Fibroblast of upper back skin (primary cell): Measurements from ENCODE around the gene ZFP69.
A peak's percentile ranks its signal among the peaks of the same experiment; 100 is the strongest.
"Not testable (repeated sequence)": the region's sequence is repeated elsewhere in the genome, so short reads cannot be mapped to it uniquely, and the experiment has no call there.

Experiments used
- DNase-seq: peaks from one replicate; pipeline ENCODE4 v3.0.0-alpha.2; 2013

Gene ZFP69

DNA sequence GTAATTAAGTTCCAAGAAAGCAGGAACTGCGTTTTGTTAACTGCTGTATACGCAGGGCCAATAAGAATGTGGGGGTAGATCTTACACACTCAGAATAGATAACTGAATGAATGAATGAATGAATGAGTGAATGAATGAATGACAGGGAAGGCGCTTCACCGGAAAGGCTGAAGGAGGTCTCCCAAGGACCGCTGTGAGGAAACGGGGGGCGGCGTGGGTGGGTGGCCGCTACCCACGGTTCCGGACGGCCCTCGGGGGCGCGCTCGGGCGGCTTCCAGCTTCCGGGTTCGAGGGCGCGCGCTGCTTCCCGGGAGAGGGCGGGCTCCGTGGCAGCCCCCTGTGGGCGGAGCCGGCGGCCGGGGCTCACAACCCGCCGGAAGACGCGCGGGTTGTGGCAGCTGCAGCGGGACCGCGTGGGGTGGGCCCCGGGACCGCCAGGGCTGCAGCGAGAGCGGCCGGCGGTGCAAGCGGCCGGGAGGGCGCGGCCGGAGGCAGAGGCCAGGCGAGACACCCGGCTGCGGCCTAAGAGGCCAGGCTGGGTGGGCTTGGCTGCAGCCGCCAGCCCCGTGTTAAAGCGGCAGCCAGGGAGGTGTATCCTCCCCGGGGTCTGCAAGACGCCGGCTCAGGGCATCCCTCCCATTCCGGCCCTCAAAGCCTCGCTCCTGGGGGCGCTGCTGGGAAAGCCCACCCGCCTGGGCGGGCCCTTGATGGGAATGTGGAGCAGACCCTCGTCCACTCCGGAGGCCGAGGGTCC, at the start of gene ZFP69:
Gene ZFP69 (plus strand): TSS at position 367 of the 754 bp plus-strand sequence. CDS start 2,072 bp downstream, outside the sequence.
- DNase-seq: peak; percentile 66

DNA sequence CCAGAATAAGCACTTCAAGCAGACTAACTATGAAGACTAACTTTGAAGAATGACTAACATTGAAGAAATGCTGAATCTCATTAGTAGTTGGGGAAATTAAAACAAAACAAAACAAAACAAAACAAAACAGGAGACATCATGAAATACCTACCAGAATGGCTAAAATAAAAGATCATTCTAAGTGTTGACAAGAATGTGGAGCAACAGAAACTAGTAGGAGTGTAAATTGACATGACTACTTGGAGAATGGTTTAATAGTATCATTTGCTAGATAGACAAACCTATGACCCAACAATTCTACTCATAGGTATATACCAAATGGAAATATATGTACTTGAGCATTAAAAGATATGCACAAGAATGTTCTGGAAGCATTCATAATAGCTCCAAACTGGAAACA, 45.7 kb upstream of the ZFP69 start:
- DNase-seq: no peak

DNA sequence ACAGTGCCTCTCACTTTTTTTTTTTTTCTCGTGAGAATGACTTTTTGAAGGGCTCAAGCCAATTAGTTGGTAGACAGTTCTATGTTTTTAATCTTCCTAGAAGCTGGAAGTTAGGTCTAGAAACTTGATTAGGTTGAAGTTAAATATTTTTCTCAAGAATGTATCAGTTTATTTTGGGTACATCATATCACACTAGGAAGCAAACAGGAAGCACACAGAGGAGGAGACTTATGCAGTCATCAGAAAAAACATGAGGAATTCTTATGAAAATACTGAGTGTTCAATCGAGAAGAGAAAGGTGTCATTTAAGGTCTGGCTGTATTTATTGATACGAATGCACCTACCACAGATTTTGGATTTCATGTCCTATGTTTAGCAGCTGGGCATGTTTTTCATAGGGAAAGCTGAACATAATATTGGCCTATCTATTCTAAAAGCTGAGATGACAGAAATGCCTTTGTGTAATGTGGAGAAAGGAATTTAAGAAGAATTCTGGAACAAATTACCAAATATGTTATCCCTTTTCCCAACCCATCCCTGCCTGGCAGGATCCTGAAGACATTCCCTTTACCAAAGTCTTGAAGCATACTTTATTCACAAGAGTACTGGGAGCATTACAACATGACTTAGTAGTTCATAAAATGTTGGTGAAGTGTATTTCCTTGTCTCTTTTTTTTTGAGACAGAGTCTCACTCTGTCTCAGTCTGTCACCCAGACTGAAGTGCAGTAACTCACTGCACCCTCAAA, 44.3 kb upstream of the ZFP69 start:
- DNase-seq: peak; percentile 22

DNA sequence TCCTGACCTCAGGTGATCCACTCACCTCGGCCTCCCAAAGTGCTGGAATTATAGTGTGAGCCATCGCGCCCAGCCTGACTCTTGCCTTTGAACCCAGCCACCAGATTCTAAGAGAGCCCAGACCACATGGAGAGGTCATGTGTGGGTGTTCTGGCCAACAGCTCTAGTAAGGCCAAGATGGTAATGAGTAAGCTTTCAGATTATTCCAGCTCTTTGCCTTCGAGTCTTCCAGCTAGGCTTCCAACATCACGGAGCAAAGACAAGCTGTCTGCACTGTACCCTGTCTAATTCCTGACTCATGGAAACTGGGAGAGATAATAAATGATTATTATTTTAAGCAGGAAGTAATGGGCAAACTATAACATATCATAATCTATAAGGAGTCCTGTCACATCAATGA, 41.6 kb upstream of the ZFP69 start:
- DNase-seq: no peak

DNA sequence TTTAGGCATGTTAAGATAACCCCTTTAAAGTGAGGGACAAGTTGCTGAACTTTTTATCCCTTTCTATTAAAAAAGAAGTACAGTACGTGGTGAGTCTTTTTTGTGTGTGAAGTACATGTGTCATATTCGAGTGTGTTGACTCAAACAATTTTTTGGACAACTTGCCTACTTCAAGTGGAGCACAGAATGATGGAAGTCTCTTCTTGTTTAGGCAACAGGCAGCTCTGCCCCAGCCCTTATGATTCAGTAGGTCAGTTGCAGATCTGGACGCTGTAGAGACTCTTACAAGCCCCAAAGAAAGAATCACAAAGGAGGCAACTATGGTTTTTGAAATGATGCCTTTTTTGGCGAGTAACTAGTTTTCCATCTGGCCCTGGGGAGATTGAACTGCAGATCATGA, 41.2 kb upstream of the ZFP69 start:
- DNase-seq: no peak

DNA sequence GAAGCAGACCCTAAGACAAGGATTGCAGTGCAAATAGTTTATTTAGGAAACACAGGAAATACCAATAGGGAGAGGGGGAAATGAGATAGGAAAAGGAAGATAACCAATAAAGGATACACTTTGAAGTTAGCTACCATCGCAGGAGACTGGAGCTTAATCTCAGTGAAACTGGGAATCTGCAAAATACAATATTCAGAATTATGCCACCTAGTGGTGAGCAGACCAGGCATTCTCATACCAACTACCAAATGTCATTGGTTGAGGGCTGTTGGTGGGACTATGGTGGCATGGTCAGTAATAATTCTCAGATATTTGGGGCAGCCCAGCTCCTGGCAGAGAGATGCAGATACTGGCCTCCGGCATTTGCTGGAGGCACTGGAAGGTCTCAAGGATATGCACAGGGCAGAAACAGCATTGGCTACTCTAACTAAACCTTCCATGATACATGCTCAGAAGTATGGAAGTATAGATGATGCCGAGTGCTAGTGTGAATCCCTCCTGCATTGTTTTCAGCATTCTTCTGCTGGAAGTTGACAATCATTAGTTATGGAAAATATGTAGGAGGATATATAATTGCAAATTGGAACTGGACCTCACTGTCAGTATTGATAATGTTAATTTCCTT, 38.6 kb upstream of the ZFP69 start:
- no peak for DNase-seq

DNA sequence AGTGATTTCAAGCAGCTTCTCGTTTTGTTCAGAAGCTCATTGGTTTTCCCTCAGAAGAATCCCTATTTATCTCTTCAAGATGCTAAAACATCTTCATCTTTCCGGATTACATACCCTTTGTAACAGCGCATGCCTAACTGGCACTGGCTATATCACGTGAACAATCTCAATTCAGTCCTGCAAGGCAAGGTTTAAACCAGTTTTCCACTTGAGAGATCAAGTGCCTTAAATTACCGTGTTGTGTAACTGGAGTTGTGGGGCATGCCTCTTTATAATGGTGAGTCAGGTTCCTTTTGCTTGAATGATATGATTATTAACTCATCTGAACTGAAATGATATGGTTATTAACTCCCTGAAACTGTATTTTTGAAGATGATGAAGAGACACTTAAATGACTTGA, 37.8 kb upstream of the ZFP69 start:
- DNase-seq: no peak

DNA sequence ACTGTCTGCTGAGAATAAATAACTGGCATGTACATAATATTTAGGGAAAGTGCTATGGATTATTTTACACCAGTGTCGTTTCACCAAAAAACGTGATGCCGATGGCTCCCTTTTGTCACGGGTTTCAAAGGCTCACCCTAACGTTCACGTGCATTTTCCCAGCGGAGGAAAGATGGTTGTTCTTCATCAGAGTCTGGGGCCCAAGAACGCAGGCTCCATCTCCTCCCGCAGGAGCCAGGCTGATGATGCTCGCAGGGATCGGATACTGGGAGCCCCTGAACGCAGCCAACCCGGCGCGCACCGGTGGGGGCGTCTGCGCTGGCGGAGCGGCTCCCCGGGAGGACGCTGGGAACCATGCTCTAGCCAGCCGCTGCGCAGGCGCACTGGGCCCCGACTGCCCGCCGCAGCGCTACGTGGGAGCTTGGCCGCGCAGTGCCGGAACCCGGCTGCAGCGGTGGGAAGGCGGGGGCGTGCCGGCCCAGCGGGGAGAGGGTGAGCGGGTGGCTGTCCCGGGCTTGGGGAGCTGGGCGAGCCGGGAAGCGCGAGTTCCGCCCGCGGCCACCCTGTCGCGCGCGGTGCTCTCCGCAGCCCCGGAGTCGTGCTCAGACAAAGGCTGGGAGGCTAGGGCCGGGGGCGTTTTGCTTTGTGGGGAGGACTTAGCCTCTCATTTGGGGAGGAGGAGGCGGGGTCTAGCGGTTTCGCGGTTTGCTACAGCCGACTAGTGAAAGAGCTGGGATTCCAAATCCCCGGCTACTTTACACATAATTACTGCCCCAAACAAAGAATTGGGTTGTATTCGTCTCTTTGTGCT, 27.2 kb upstream of the ZFP69 start, which contains the start of gene ZFP69B:
Gene ZFP69B (plus strand): TSS at position 793 of the 811 bp plus-strand sequence. CDS start 486 bp downstream, outside the sequence.
- peak; percentile 93 for DNase-seq

DNA sequence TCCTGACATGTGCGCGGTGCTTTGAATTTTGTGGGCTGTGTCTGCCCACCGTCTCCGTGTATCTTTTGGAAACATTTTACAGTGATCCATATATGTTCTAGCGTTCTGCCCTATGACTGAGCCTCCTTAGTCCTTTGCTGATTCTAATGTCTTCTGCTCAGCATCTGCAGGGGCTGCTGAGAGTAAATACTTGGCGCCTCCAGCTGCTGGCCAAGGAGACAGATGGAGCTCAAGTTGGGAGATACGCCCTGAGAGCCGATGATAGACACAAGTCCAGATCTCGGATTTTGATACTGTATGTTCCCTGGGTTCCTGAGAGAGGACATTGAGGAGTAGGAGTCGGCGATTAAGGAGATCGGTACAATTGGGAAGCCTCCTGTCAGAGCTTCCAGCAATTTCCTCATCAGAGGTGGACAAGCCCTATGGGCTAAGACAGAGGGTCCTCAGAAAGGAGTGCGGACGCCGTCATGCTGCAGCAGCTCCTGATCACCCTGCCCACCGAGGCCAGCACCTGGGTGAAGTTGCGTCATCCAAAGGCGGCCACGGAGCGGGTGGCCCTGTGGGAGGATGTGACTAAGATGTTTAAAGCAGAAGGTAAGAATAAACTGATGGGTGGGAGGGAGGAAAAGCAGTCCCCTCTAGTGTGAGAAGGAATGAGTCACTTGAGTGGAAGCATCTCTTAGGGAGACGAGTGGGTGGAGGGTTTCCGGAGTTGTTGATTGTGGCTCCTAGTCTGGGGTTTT, 26.4 kb upstream of the ZFP69 start:
- peak; percentile 61 for DNase-seq

DNA sequence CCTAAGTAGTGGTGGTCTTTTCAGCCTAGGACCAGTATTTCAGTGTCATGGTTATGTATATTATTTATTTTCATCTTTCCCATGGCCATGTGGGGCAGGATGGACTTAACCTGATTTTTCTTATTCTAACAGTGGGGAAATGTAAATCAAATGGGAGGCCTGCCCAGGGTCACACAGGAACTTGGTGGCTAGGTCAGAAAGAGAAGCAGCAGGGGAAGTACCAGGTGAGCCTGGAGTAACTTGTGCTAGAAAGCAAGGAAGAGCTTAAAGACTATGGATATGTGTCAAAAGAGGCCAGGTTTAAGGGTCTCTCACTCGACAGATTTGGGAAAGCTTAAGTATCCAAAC, 25.9 kb upstream of the ZFP69 start:
- no peak for DNase-seq

DNA sequence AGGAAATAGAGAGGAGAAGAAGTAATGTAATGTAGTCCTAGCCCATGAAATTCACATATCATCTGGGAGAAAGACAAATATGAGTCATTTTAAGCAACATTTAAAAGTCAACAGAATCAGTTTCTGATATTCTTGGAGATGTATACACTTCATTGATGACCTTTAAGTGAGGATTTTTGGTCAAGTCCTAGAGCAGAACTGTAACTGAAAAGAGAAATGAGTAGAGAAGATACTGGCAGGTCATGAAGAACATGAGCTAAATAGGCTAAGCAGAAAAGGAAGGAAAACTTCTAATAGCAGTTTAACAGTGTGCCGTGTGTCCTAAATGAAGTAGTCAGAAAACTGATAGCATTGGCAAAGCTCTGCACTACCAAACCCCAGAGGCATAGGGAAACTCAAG, 22.2 kb upstream of the ZFP69 start:
- no peak for DNase-seq

DNA sequence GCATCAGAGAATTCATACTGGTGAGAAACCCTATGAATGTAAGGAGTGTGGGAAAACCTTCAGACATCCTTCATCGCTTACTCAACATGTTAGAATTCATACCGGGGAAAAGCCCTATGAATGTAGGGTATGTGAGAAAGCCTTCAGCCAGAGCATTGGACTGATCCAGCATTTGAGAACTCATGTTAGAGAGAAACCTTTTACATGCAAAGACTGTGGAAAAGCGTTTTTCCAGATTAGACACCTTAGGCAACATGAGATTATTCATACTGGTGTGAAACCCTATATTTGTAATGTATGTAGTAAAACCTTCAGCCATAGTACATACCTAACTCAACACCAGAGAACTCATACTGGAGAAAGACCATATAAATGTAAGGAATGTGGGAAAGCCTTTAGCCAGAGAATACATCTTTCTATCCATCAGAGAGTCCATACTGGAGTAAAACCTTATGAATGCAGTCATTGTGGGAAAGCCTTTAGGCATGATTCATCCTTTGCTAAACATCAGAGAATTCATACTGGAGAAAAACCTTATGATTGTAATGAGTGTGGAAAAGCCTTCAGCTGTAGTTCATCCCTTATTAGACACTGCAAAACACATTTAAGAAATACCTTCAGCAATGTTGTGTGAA, 14.0 kb upstream of the ZFP69 start:
- no peak for DNase-seq

DNA sequence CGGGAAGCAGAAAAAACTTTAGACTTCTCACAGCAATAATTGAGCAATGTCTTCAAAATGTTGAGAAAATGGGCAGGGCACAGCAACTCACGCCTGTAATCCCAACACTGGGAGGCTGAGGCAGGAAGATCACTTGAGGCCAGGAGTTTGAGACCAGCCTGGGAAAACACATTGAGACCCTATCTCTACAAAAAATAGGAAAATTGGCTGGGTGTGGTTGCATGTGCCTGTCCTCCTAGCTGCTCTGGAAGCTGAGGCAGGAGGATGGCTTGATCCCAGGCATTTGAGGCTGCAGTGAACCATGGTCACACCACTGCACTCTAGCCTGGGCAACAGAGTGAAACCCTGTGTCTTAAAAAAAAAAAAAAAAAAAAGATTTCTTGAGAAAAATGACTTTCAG, 7.8 kb upstream of the ZFP69 start:
- no peak for DNase-seq

DNA sequence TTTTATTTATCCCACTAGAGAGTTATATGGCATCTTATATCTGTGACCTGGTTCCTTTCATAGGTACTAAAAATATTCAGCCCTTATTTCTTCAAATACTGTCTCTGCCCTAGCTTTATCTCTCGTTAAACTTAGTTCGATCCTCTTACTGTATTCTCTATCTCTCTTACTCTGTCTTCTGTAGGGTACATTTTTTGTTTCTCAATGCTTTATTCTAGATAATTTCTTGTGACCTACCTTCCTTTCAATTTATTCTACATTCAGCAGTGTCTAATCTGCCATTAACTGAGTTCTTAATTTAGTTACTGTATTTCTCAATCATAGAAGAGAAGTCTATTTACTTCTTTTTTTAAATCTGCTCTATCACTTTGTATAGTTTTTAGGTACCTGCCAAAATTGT, 1.8 kb upstream of the ZFP69 start:
- no peak for DNase-seq

DNA sequence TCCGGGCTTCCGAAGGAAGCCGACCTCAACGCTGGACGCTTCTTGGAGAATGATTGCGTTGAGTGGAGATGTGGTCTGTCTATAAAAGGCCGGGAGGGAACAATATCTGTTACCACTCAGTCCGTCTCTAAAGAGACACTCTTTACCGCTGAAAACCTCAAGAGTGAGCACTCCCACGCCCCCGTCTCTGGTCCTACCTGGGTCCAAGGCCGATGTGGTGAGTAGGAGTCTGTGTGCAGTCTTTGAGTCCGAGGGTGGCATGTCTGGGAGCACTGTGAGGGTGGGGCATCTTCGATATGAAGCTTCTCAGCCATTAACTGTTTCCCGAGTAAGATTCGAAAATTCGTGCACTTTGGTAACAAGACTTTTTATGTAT, 576 bp downstream of the ZFP69 start:
- peak; percentile 11 for DNase-seq

DNA sequence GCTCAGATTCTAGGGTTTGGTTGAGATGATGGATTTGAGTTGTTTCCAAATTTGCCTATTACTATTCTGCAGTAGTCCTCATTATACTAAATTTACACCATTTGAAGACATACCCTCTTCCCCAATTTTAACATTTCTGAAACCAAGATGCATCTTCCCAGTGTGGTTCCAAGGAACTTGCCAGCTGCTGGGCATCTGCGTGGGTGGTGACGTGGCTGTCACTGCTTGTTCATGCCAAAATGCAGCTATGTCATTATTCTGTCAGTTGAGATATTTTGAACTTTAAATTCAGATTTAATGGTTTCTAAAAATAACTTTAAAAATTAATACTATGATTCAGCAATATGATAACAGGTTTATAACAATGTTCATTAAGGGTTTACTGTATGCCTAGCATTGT, 1.2 kb downstream of the ZFP69 start:
- no peak for DNase-seq

DNA sequence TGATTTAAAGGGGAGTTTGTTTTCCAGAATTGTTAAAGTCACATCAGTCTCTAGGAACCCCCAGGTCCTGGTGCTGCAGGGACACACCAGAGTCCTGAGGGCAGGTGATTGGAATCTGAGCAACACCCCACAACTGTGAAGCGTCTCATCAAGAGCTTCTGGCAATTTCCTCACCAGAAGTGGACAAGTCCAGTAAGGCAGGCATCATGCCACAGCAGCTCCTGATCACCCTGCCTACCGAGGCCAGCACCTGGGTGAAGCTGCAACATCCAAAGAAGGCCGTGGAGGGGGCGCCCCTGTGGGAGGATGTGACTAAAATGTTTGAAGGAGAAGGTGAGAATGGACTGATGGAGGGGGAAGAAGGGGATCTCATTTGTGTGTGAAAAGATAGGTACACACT, 2.1 kb downstream of the ZFP69 start:
- DNase-seq: no peak

DNA sequence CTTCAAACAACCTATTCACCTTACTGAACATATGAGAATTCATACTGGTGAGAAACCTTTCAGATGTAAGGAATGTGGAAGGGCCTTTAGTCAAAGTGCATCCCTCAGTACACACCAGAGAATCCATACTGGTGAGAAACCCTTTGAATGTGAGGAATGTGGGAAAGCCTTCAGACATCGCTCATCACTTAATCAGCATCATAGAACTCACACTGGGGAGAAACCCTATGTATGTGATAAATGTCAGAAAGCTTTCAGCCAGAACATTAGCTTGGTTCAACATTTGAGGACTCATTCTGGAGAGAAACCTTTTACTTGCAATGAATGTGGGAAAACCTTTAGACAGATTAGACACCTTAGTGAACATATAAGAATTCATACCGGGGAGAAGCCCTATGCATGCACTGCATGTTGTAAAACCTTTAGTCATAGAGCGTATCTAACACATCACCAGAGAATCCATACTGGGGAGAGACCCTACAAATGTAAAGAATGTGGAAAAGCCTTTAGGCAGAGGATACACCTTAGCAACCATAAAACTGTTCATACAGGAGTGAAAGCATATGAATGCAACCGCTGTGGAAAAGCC, 18.3 kb downstream of the ZFP69 start:
- DNase-seq: no peak

DNA sequence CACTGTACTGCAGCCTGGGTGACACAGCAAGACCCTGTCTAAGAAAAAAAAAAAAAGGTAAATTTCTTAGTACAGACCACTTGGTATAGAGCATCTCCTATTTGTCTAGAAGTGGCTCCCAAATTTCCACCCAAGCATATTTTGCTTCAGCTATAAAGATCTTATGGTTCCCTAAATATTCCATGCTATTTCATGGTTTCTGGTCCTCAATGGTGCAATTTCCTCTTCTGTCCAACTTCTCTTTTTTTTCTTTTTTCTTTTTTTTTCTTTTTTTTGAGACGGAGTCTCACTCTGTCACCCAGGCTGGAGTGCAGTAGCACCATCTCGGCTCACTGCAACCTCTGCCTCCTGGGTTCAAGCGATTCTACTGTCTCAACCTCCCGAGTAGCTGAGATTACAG, 25.6 kb downstream of the ZFP69 start:
- not testable (repeated sequence) for DNase-seq

DNA sequence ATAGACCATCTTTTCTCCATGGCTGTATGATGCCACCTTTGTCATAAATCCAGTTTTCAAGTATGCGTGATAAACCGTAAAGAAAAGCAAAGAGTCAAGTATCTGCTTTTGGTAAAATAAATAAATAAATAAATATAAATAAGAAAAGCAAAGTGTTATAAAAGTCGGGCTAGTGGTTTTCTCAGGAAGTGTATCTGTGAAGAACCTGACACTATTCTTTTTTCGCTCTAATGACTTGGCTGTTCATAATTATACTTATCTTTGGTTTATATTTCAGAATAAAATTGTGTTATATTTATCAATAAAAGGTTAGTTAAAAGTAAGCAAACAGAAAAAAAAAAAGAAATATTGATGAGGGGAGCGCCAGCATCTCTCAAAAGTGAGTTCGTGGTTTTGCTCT, 30.9 kb downstream of the ZFP69 start:
- no peak for DNase-seq
